Suprapubic skin (tissue), 4 donors: ENCODE data around the gene NCMAP. TPM values are rescaled to one million over a fixed set of nuclear protein-coding genes. Genes with fewer than 3 reads are reported as not detected.

Source experiments
- DNase-seq, 2 donors: peaks; one replicate each; pipeline ENCODE4 v3.0.0-alpha.2; 2019; ENCODE audit warnings: low spot score in 2 of 2
- H3K27ac ChIP-seq: fragments of 200-600 bp; sonication (generic); one replicate; pipeline ENCODE4 v1.5.1; 2019
- H3K27me3 ChIP-seq: fragments of 200-600 bp; sonication (generic); one replicate; pipeline ENCODE4 v1.5.1; 2019
- H3K36me3 ChIP-seq: fragments of 200-600 bp; sonication (generic); one replicate; pipeline ENCODE4 v1.5.1; 2019
- H3K4me1 ChIP-seq: fragments of 200-600 bp; sonication (generic); one replicate; pipeline ENCODE4 v1.5.1; 2019
- H3K4me3 ChIP-seq: fragments of 200-600 bp; sonication (generic); one replicate; pipeline ENCODE4 v1.5.1; 2019; ENCODE audit warnings: mild to moderate bottlenecking
- H3K9me3 ChIP-seq: fragments of 200-600 bp; sonication (generic); one replicate; pipeline ENCODE4 v1.5.1; 2019
- EP300 ChIP-seq: sonication (generic); formaldehyde crosslinking; IDR thresholded peaks from one replicate; pipeline ENCODE4 v1.6.1; 2017; ENCODE audit warnings: antibody characterized with exemption
- POLR2AphosphoS5 ChIP-seq, 3 donors: sonication (generic); formaldehyde crosslinking; IDR thresholded peaks; one replicate each; pipeline ENCODE4 v1.6.1; 2017; ENCODE audit warnings: antibody characterized with exemption in 3 of 3
- WGBS: methylation state at CpG from one replicate; pipeline ENCODE4 v1.1.5; 2018; 5-methylcytosine and 5-hydroxymethylcytosine counted together
- total RNA-seq, 4 donors: library from RNA; depleted of rRNA; stranded (reverse); fragments of >200 nt; gene quantifications; one replicate each; pipeline ENCODE4 v1.1.0, GENCODE V29; 2016
- TF ChIP-seq, protein P1 (sequence below), 2 donors: fragments of 200-600 bp in 1 of 2; fragments of 450-650 bp in 1 of 2; sonication (generic) in 1 of 2; IDR thresholded peaks; one replicate each; pipeline ENCODE4 v1.5.1; 2016 to 2019; ENCODE audit warnings: antibody characterized with exemption in 2 of 2, mild to moderate bottlenecking in 1 of 2, moderate library complexity in 1 of 2

The NCMAP gene
- total RNA-seq, 4 donors from 2014 or later, result 0.24 to 1.1 (median 0.34) TPM; not detected in 1

DNA sequence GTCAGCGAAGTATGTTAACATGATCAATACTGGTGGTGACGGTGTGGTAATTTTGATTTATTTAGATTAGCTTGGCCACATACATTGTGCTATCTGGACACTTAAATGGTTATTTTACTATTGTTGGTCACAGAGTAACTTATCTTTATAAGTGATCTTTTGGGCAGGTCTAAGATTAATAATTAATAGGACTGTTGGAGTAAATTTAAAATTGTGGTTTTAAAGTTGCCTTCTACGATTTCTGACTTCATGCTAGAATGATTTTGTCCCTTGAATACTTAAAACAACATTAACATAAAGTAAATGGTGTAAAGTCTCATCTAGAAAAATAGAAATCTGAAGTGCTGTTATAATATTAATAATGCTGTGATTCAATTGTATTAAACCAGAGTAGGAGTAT, 101.9 kb downstream of the NCMAP start:
- Histone ChIP-seq H3K27ac (no peak overlapping the region), H3K4me3 (no peak overlapping the region), H3K27me3 (no peaks in the 10 kb centered on the region), H3K36me3 (peaks cover 98% of the 10 kb centered on the region), H3K9me3 (no peaks in the 10 kb centered on the region), H3K4me1 (no peaks in the 10 kb centered on the region)
- DNase-seq, result no peak
- TF ChIP-seq EP300 (no peak), POLR2AphosphoS5 (IDR thresholded peaks at IDR 0.05) (no peak)
- TF ChIP-seq, protein P1, sequence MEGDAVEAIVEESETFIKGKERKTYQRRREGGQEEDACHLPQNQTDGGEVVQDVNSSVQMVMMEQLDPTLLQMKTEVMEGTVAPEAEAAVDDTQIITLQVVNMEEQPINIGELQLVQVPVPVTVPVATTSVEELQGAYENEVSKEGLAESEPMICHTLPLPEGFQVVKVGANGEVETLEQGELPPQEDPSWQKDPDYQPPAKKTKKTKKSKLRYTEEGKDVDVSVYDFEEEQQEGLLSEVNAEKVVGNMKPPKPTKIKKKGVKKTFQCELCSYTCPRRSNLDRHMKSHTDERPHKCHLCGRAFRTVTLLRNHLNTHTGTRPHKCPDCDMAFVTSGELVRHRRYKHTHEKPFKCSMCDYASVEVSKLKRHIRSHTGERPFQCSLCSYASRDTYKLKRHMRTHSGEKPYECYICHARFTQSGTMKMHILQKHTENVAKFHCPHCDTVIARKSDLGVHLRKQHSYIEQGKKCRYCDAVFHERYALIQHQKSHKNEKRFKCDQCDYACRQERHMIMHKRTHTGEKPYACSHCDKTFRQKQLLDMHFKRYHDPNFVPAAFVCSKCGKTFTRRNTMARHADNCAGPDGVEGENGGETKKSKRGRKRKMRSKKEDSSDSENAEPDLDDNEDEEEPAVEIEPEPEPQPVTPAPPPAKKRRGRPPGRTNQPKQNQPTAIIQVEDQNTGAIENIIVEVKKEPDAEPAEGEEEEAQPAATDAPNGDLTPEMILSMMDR (IDR thresholded peaks at IDR 0.05), result no peak
- 95% methylated on average over 3 of the region's 3 CpGs for WGBS

Other genes with a start within 250 kb of the NCMAP start
- 100 to 1,000 TPM in 3 of 4 donors, 10 to 100 TPM in 1; 93.6 to 154 (median 129) TPM for gene GRHL3, start 236.7 kb upstream of the NCMAP start, total RNA-seq
- 1 to 10 TPM; 7.2 to 8.5 (median 7.8) TPM for gene STPG1, start 142.3 kb upstream of the NCMAP start, total RNA-seq
- gene NIPAL3, start 140.3 kb upstream of the NCMAP start, total RNA-seq, result 10 to 100 TPM; 42.4 to 75.4 (median 64.6) TPM
- 10 to 100 TPM; 27.0 to 29.8 (median 27.5) TPM for gene RCAN3, start 53.3 kb upstream of the NCMAP start, total RNA-seq
- 100 to 1,000 TPM in 2 of 4 donors, 10 to 100 TPM in 2; 73.0 to 323 (median 97.0) TPM for gene SRRM1, start 87.2 kb downstream of the NCMAP start, total RNA-seq
- 10 to 100 TPM; 50.1 to 76.3 (median 71.4) TPM for gene CLIC4, start 189.4 kb downstream of the NCMAP start, total RNA-seq